GM23338 (cell line): ENCODE data around the gene SEH1L. TPM values are rescaled to one million over a fixed set of nuclear protein-coding genes. Genes with fewer than 3 reads are reported as not detected.

Experiments used
- ATAC-seq: fragments of 200-7000 bp; cut with Tn5 transposase; 3 replicates; pipeline ENCODE4 v1.9.1; 2020
- DNase-seq: peaks from one replicate; pipeline ENCODE4 v3.0.0-alpha.2; 2015; ENCODE audit warnings: low spot score
- H2AFZ ChIP-seq: fragments of 200-600 bp; sonication (generic); 2 replicates; pipeline ENCODE4 v1.8.0; 2016; ENCODE audit warnings: antibody characterized with exemption, mild to moderate bottlenecking, moderate library complexity
- H3F3A ChIP-seq: fragments of 200-600 bp; sonication (generic); replicated peaks from 2 replicates; pipeline ENCODE4 v1.8.0; 2017; ENCODE audit warnings: antibody characterized with exemption, mixed run types, low read depth
- H3K27ac ChIP-seq: fragments of 200-600 bp; sonication (generic); 2 replicates; pipeline ENCODE4 v1.6.1; 2016; ENCODE audit warnings: low read depth
- H3K27me3 ChIP-seq: fragments of 200-600 bp; sonication (generic); 2 replicates; pipeline ENCODE4 v1.8.0; 2016; ENCODE audit warnings: mild to moderate bottlenecking, mixed run types, moderate library complexity; ENCODE audit not compliant: insufficient read depth
- H3K36me3 ChIP-seq: fragments of 200-600 bp; sonication (generic); 2 replicates; pipeline ENCODE4 v1.8.0; 2016; ENCODE audit warnings: mild to moderate bottlenecking; ENCODE audit not compliant: insufficient read depth
- H3K4me1 ChIP-seq: fragments of 200-600 bp; sonication (generic); 2 replicates; pipeline ENCODE4 v1.8.0; 2016; ENCODE audit warnings: mild to moderate bottlenecking, moderate library complexity; ENCODE audit not compliant: insufficient read depth
- H3K4me2 ChIP-seq: fragments of 200-600 bp; sonication (generic); 2 replicates; pipeline ENCODE4 v1.7.1; 2017; ENCODE audit warnings: mixed run types
- H3K4me3 ChIP-seq: fragments of 200-600 bp; sonication (generic); 2 replicates; pipeline ENCODE4 v1.6.1; 2016; ENCODE audit warnings: mixed run types
- H3K79me2 ChIP-seq: fragments of 200-600 bp; sonication (generic); replicated peaks from 2 replicates; pipeline ENCODE4 v1.8.0; 2017; ENCODE audit warnings: mild to moderate bottlenecking; ENCODE audit not compliant: insufficient read depth
- H3K9me2 ChIP-seq: fragments of 200-600 bp; sonication (generic); 2 replicates; pipeline ENCODE4 v1.8.0; 2017; ENCODE audit not compliant: insufficient read depth
- H4K20me1 ChIP-seq: fragments of 200-600 bp; sonication (generic); replicated peaks from 2 replicates; pipeline ENCODE4 v1.8.0; 2017; ENCODE audit warnings: mild to moderate bottlenecking; ENCODE audit not compliant: insufficient read depth
- H3K27ac Mint-ChIP-seq: 2 replicates; pipeline ENCODE4 v1.8.0; 2020; ENCODE audit warnings: inconsistent platforms, mild to moderate bottlenecking, moderate library complexity, mixed read lengths
- H3K27me3 Mint-ChIP-seq: 3 replicates; pipeline ENCODE4 v1.8.0; 2022; ENCODE audit warnings: low read depth, mild to moderate bottlenecking, moderate library complexity, mixed read lengths, inconsistent platforms; ENCODE audit not compliant: insufficient read depth, poor library complexity
- H3K36me3 Mint-ChIP-seq: 3 replicates; pipeline ENCODE4 v1.8.0; 2021; ENCODE audit warnings: low read depth, mild to moderate bottlenecking, inconsistent platforms, moderate library complexity, mixed read lengths
- H3K4me1 Mint-ChIP-seq: 3 replicates; pipeline ENCODE4 v1.8.0; 2020; ENCODE audit warnings: mild to moderate bottlenecking, inconsistent platforms, mixed read lengths
- H3K4me3 Mint-ChIP-seq: 3 replicates; pipeline ENCODE4 v1.8.0; 2021; ENCODE audit warnings: moderate library complexity, mild to moderate bottlenecking, inconsistent platforms, mixed read lengths
- H3K9me3 Mint-ChIP-seq: 3 replicates; pipeline ENCODE4 v1.8.0; 2020; ENCODE audit warnings: moderate library complexity, mild to moderate bottlenecking, inconsistent platforms, mixed read lengths
- CREB1 ChIP-seq: fragments of 250-450 bp; sonication (Bioruptor Pico); IDR thresholded peaks from 2 replicates; pipeline ENCODE4 v1.5.0; 2020; ENCODE audit warnings: low read depth, mild to moderate bottlenecking, moderate library complexity
- CTCF ChIP-seq, 2 experiments: fragments of 200-600 bp in 1 of 2; sonication (generic) in 1 of 2; conservative IDR thresholded peaks; 2 replicates each; pipeline versions ENCODE4 v1.5.1 to v1.6.1; 2016 to 2017; ENCODE audit warnings: antibody characterized with exemption in 2 of 2, low read depth in 2 of 2, mild to moderate bottlenecking in 2 of 2, moderate library complexity in 1 of 2
- ETS1 ChIP-seq: IDR thresholded peaks from 2 replicates; pipeline ENCODE4 v1.6.1; 2016; ENCODE audit warnings: antibody characterized with exemption
- EZH2 ChIP-seq: fragments of 200-600 bp; sonication (generic); IDR thresholded peaks from one replicate; pipeline ENCODE4 v1.8.0; 2017; ENCODE audit warnings: antibody characterized with exemption, mild to moderate bottlenecking, low read depth; ENCODE audit not compliant: unreplicated experiment
- EZH2phosphoT487 ChIP-seq: fragments of 200-600 bp; sonication (generic); IDR thresholded peaks from one replicate; pipeline ENCODE4 v1.8.1; 2018; ENCODE audit warnings: antibody characterized with exemption; ENCODE audit not compliant: unreplicated experiment
- JUNB ChIP-seq: IDR thresholded peaks from one replicate; pipeline ENCODE4 v1.6.1; 2016; ENCODE audit warnings: antibody characterized with exemption; ENCODE audit not compliant: unreplicated experiment
- NANOG ChIP-seq: IDR thresholded peaks from 2 replicates; pipeline ENCODE4 v1.6.1; 2016; ENCODE audit warnings: antibody characterized with exemption, borderline replicate concordance
- POLR2AphosphoS5 ChIP-seq: IDR thresholded peaks from 2 replicates; pipeline ENCODE4 v1.6.1; 2016; ENCODE audit warnings: antibody characterized with exemption, low read depth
- REST ChIP-seq: IDR thresholded peaks from one replicate; pipeline ENCODE4 v1.6.1; 2018; ENCODE audit warnings: antibody characterized with exemption; ENCODE audit not compliant: unreplicated experiment
- STAT1 ChIP-seq: IDR thresholded peaks from one replicate; pipeline ENCODE4 v1.6.1; 2016; ENCODE audit warnings: antibody characterized with exemption; ENCODE audit not compliant: unreplicated experiment
- ZNF114 ChIP-seq: fragments of 250-450 bp; sonication (Bioruptor Pico); IDR thresholded peaks from 2 replicates; pipeline ENCODE4 v1.5.0; 2020; ENCODE audit warnings: mild to moderate bottlenecking, moderate library complexity
- ZNF331 ChIP-seq: fragments of 250-450 bp; sonication (Bioruptor Pico); IDR thresholded peaks from 2 replicates; pipeline ENCODE4 v1.5.0; 2020; ENCODE audit warnings: low read depth, mild to moderate bottlenecking, moderate library complexity
- polyA plus RNA-seq: library from polyadenylated mRNA; unstranded; fragments of >200 nt; fragmentation: Nextera tagmentation; extraction: Ambion mirVana; gene quantifications from 2 replicates; pipeline ENCODE4 v1.2.1, GENCODE V29; 2016
- total RNA-seq: library from RNA; depleted of rRNA; stranded (reverse); fragments of >200 nt; shearing (Covaris generic); gene quantifications from 2 replicates; pipeline ENCODE4 v1.2.3, GENCODE V29; 2014

Gene SEH1L
- total and polyA plus RNA-seq, 2 experiments from 2014 or later, result 46.9 to 72.0 TPM

GRCh38 chr18:12911929-12912703 lies 35.7 kb upstream of the SEH1L start (continued):
- no peak for TF ChIP-seq ETS1
- TF ChIP-seq REST, result no peak

GRCh38 chr18:12921178-12921577 lies 26.6 kb upstream of the SEH1L start:
- H3K9me2 ChIP-seq, result no peaks in the 10 kb centered on the region
- Mint-ChIP-seq H3K4me3 (no peak overlapping the region), H3K27me3 (no peaks in the 10 kb centered on the region), H3K36me3 (no peaks in the 10 kb centered on the region), H3K27ac (no peak overlapping the region), H3K4me1 (no peaks in the 10 kb centered on the region), H3K9me3 (no peaks in the 10 kb centered on the region)
- DNase-seq (no peak), ATAC-seq (no peak)
- no peaks in the 10 kb centered on the region for H3F3A ChIP-seq
- peak overlapping the region; percentile 72; the same call in 1 of the 2 replicates for H2AFZ ChIP-seq
- no peaks in the 10 kb centered on the region for H4K20me1 ChIP-seq
- H3K36me3 ChIP-seq, result no peaks in the 10 kb centered on the region
- H3K4me2 ChIP-seq, result no peak overlapping the region
- H3K27me3 ChIP-seq, result no peaks in the 10 kb centered on the region
- H3K4me1 ChIP-seq, result no peaks in the 10 kb centered on the region
- no peaks in the 10 kb centered on the region for H3K79me2 ChIP-seq
- H3K27ac ChIP-seq, result no peak overlapping the region
- no peak overlapping the region for H3K4me3 ChIP-seq
- TF ChIP-seq POLR2AphosphoS5 (no peak), EZH2 (no peak), ZNF114 (CRISPR knock-in tag) (no peak), NANOG (no peak), REST (no peak), CTCF (conservative IDR thresholded peaks at IDR 0.05; ENCODE audit: low read depth in 2 of 2) (no peak), ZNF331 (CRISPR knock-in tag) (no peak), EZH2phosphoT487 (no peak), STAT1 (no peak), JUNB (no peak), ETS1 (no peak), CREB1 (CRISPR knock-in tag) (no peak)
